Measurements from ENCODE around the gene STX11.

GRCh38 chr6:144159742-144160141, 9.4 kb downstream of the STX11 start:
- TF ChIP-seq EZH2 (IDR thresholded peaks at IDR 0.05; ENCODE audit: low read depth): no peak
- TF ChIP-seq, protein P1, sequence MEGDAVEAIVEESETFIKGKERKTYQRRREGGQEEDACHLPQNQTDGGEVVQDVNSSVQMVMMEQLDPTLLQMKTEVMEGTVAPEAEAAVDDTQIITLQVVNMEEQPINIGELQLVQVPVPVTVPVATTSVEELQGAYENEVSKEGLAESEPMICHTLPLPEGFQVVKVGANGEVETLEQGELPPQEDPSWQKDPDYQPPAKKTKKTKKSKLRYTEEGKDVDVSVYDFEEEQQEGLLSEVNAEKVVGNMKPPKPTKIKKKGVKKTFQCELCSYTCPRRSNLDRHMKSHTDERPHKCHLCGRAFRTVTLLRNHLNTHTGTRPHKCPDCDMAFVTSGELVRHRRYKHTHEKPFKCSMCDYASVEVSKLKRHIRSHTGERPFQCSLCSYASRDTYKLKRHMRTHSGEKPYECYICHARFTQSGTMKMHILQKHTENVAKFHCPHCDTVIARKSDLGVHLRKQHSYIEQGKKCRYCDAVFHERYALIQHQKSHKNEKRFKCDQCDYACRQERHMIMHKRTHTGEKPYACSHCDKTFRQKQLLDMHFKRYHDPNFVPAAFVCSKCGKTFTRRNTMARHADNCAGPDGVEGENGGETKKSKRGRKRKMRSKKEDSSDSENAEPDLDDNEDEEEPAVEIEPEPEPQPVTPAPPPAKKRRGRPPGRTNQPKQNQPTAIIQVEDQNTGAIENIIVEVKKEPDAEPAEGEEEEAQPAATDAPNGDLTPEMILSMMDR (conservative IDR thresholded peaks at IDR 0.05): no peak
